Prostate gland (tissue), 2 donors: Measurements from ENCODE around the gene FASTK. TPM values are rescaled to one million over a fixed set of nuclear protein-coding genes. Genes with fewer than 3 reads are reported as not detected.

Experiments used
- DNase-seq: peaks from one replicate; pipeline ENCODE4 v3.0.0-alpha.2; 2019; ENCODE audit warnings: low spot score
- H3K27ac ChIP-seq, 2 donors: fragments of 200-600 bp; sonication (generic); 2 replicates each; pipeline ENCODE4 v1.5.1; 2017 to 2019
- H3K27me3 ChIP-seq: fragments of 200-600 bp; sonication (generic); replicated peaks from 2 replicates; pipeline ENCODE4 v1.5.1; 2019; ENCODE audit not compliant: insufficient read depth
- H3K36me3 ChIP-seq, 2 donors: fragments of 200-600 bp; sonication (generic); 1 replicate in 1 of 2; 2 replicates in 1 of 2; pipeline versions ENCODE4 v1.5.1 to v1.8.1; 2017 to 2019
- H3K4me1 ChIP-seq: fragments of 200-600 bp; sonication (generic); replicated peaks from 2 replicates; pipeline ENCODE4 v1.5.1; 2019
- H3K4me3 ChIP-seq, 2 donors: fragments of 200-600 bp; sonication (generic); 2 replicates each; pipeline ENCODE4 v1.5.1; 2017 to 2019
- H3K9me3 ChIP-seq: fragments of 200-600 bp; sonication (generic); 2 replicates; pipeline ENCODE4 v1.5.1; 2017
- CTCF ChIP-seq, 4 experiments: fragments of 200-600 bp in 2 of 4; fragments of 450-650 bp in 2 of 4; sonication (generic) in 2 of 4; IDR thresholded peaks; 1 replicate in 3 of 4; 2 replicates in 1 of 4; pipeline ENCODE4 v1.5.1; 2016 to 2019; ENCODE audit warnings: antibody characterized with exemption in 4 of 4, mild to moderate bottlenecking in 2 of 4, moderate library complexity in 2 of 4
- POLR2A ChIP-seq: fragments of 450-650 bp; IDR thresholded peaks from one replicate; pipeline ENCODE4 v1.6.1; 2016; ENCODE audit warnings: antibody characterized with exemption, mild to moderate bottlenecking
- POLR2AphosphoS5 ChIP-seq: sonication (generic); formaldehyde crosslinking; IDR thresholded peaks from one replicate; pipeline ENCODE4 v1.6.1; 2017; ENCODE audit warnings: antibody characterized with exemption
- WGBS: methylation state at CpG from one replicate; pipeline ENCODE4 v1.1.5; 2018; 5-methylcytosine and 5-hydroxymethylcytosine counted together
- intact Hi-C: fragments of 100-400 bp; cut with DNase I; formaldehyde crosslinking; loops from one replicate; pipeline ENCODE4 v1.14.2; 2022
- total RNA-seq, 2 donors: library from RNA; depleted of rRNA; stranded (reverse); fragments of >200 nt; gene quantifications; one replicate each; pipeline ENCODE4 v1.1.0, GENCODE V29; 2016

Gene FASTK
- total RNA-seq, 2 donors from 2014 or later = 107 to 122 TPM

- no peaks in the 10 kb centered on the region for H3K9me3 ChIP-seq
- no peak for DNase-seq
- no peaks in the 10 kb centered on the region for H3K27me3 ChIP-seq
- intact Hi-C loops = no loop called here
- H3K36me3 ChIP-seq = no peaks in the 10 kb centered on the region
- 90% methylated on average over 5 of the region's 5 CpGs for WGBS
- peaks cover under 1% of the 10 kb centered on the region for H3K4me1 ChIP-seq
- H3K4me3 ChIP-seq = no peak overlapping the region
- no peak overlapping the region for H3K27ac ChIP-seq
- no peak for TF ChIP-seq POLR2AphosphoS5
- TF ChIP-seq POLR2A = no peak
- no peak for TF ChIP-seq CTCF (IDR thresholded peaks at IDR 0.05)
Observed at GRCh38 chr7:151094675-151095074, 14.1 kb upstream of the FASTK start.

GRCh38 chr7:151093748-151094147 lies 13.1 kb upstream of the FASTK start:
- 91% methylated on average over 6 of the region's 6 CpGs for WGBS
- Histone ChIP-seq H3K4me1 (peaks cover 4% of the 10 kb centered on the region), H3K36me3 (no peaks in the 10 kb centered on the region), H3K4me3 (no peak overlapping the region), H3K9me3 (no peaks in the 10 kb centered on the region), H3K27ac (no peak overlapping the region), H3K27me3 (no peaks in the 10 kb centered on the region)
- TF ChIP-seq POLR2AphosphoS5 (no peak), CTCF (IDR thresholded peaks at IDR 0.05) (no peak), POLR2A (no peak)
- DNase-seq = no peak
- intact Hi-C loops = no loop called here

GRCh38 chr7:151091988-151092387 lies 11.4 kb upstream of the FASTK start:
- Histone ChIP-seq H3K27ac (no peak overlapping the region), H3K27me3 (no peaks in the 10 kb centered on the region), H3K9me3 (no peaks in the 10 kb centered on the region), H3K4me3 (no peak overlapping the region), H3K36me3 (no peaks in the 10 kb centered on the region), H3K4me1 (peaks cover 16% of the 10 kb centered on the region)
- 87% methylated on average over 14 of the region's 14 CpGs for WGBS
- intact Hi-C loops = no loop called here
- TF ChIP-seq POLR2AphosphoS5 (no peak), CTCF (IDR thresholded peaks at IDR 0.05) (no peak), POLR2A (no peak)
- no peak for DNase-seq

- H3K27ac ChIP-seq = no peak overlapping the region
- intact Hi-C loops = no loop called here
Observed at GRCh38 chr7:151091431-151091830, 10.8 kb upstream of the FASTK start.

More at GRCh38 chr7:151091431-151091830, 10.8 kb upstream of the FASTK start:
- H3K4me1 ChIP-seq = peaks cover 16% of the 10 kb centered on the region
- no peaks in the 10 kb centered on the region for H3K27me3 ChIP-seq
- no peaks in the 10 kb centered on the region for H3K36me3 ChIP-seq
- DNase-seq = no peak
- H3K9me3 ChIP-seq = no peaks in the 10 kb centered on the region
- TF ChIP-seq POLR2AphosphoS5 = no peak
- peak in 1 of 4 experiments; percentile 10 for TF ChIP-seq CTCF (IDR thresholded peaks at IDR 0.05)
- no peak for TF ChIP-seq POLR2A
- no peak overlapping the region for H3K4me3 ChIP-seq
- 48% methylated on average over 5 of the region's 6 CpGs for WGBS
